Stimulated activated CD8-positive, alpha-beta memory T cell treated with anti-CD3 and anti-CD28 coated beads, Interleukin-15, amount 100 ng/mL, for 24 hours (primary cell): ENCODE data around the gene EARS2.
"Not testable (repeated sequence)": the region's sequence is repeated elsewhere in the genome, so short reads cannot be mapped to it uniquely, and the experiment has no call there.

Source experiments
- DNase-seq: peaks from one replicate; pipeline ENCODE4 v3.0.0-alpha.2; 2020; ENCODE audit warnings: low read depth

EARS2 gene

GRCh38 chr16:23527961-23528643 is 29.0 kb downstream of the EARS2 start:
- no peak for DNase-seq

- DNase-seq = no peak
These were observed 32.3 kb downstream of the EARS2 start for GRCh38 chr16:23524886-23525285.

GRCh38 chr16:23523876-23524385 is 33.2 kb downstream of the EARS2 start:
- DNase-seq = no peak

- DNase-seq = no peak
These were observed 33.8 kb downstream of the EARS2 start for GRCh38 chr16:23523321-23523720.

GRCh38 chr16:23521965-23522364 is 35.2 kb downstream of the EARS2 start:
- no peak for DNase-seq

GRCh38 chr16:23521037-23521743 is 36.0 kb downstream of the EARS2 start:
- DNase-seq = no peak

- no peak for DNase-seq
These were observed 36.6 kb downstream of the EARS2 start for GRCh38 chr16:23520500-23520899.

- no peak for DNase-seq
These were observed 37.9 kb downstream of the EARS2 start for GRCh38 chr16:23519282-23519681.

- no peak for DNase-seq
These were observed 38.7 kb downstream of the EARS2 start for GRCh38 chr16:23518435-23518891.

- no peak for DNase-seq
These were observed 40.6 kb downstream of the EARS2 start for GRCh38 chr16:23516366-23517137.

- no peak for DNase-seq
These were observed 41.3 kb downstream of the EARS2 start for GRCh38 chr16:23515881-23516280.

- DNase-seq = no peak
These were observed 42.6 kb downstream of the EARS2 start for GRCh38 chr16:23514381-23515152.

- DNase-seq = no peak
These were observed 44.9 kb downstream of the EARS2 start for GRCh38 chr16:23512168-23512695.

GRCh38 chr16:23511731-23512130 is 45.4 kb downstream of the EARS2 start:
- no peak for DNase-seq

GRCh38 chr16:23510915-23511270 is 46.3 kb downstream of the EARS2 start:
- DNase-seq = not testable (repeated sequence)

GRCh38 chr16:23510164-23510914 is 46.8 kb downstream of the EARS2 start, which contains the start of gene GGA2:
Gene GGA2 (minus strand): TSS chr16:23510494. CDS start chr16:23510411, 83 bp downstream.
- DNase-seq = peak; percentile 64

- no peak for DNase-seq
These were observed 47.4 kb downstream of the EARS2 start for GRCh38 chr16:23509782-23510163.

- DNase-seq = no peak
These were observed 47.8 kb downstream of the EARS2 start for GRCh38 chr16:23509441-23509754.

- DNase-seq = no peak
These were observed 48.3 kb downstream of the EARS2 start for GRCh38 chr16:23508589-23509440.

GRCh38 chr16:23506606-23506994 is 50.5 kb downstream of the EARS2 start:
- no peak for DNase-seq
